DMS53 treated with DMSO at 0.1 percent for 48 hours (cell line): ENCODE data around the gene CFAP210.
"Not testable (repeated sequence)": the region's sequence is repeated elsewhere in the genome, so short reads cannot be mapped to it uniquely, and the experiment has no call there.

Source experiments
- DNase-seq: peaks from one replicate; lab custom pipeline; 2025; ENCODE audit not compliant: unreplicated experiment; lab: John Stamatoyannopoulos, UW

The CFAP210 gene

GRCh38 chr2:169623235-169623634 is 71.0 kb downstream of the CFAP210 start:
- DNase-seq: no peak

DNA sequence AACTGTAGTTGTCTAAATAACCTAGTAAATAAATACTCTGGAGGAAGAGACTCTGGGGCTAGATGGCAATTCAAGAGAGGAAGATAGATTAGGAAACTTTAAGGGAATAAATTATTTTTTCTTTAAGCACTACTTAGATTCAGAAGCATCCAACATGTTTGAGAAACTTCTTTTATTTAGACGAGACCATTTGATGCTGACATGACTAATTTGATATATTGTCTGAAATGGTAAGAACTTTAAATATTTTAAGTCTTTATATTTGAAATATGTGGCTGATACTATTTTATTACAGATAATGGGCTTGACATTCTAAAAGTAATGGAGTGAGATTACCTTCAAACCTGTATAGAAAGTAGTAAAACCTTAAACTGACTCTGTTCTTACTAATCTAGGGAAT is 73.7 kb downstream of the CFAP210 start:
- DNase-seq: no peak

GRCh38 chr2:169619946-169620345 is 74.3 kb downstream of the CFAP210 start:
- no peak for DNase-seq

DNA sequence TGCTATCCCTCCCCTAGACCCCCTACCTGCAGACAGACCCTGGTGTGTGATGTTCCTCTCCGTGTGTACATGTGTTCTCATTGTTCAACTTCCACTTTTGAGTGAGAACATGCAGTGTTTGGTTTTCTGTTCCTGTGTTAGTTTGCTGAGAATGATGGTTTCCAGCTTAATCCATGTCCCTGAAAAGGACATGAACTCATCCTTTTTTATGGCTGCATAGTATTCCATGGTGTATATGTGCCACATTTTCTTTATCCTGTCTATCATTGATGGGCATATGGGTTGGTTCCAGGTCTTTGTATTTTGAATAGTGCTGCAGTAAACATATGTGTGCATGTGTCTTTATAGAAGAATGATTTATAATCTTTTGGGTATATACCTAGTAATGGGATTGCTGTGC is 78.2 kb downstream of the CFAP210 start:
- DNase-seq: not testable (repeated sequence)

- DNase-seq: no peak
Observed at GRCh38 chr2:169613876-169614275, 80.3 kb downstream of the CFAP210 start.

DNA sequence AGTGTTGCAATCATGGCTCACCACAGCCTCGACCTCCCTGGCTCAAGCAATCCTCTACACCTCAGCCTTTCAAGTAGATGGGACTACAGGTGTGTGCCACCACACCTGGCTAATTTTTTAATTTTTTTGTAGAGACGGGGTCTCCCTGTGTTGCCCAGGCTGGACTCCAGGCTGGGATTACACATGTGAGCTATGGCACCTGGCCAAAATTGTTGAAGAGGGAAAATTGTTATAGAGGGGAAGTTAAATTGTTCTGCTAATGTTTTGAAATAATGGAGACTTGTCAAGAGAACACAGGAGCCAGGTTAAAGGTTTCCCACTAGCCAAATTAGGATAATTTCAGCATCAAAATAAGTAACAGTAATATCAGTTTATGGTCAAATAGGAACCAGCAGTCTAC is 84.9 kb downstream of the CFAP210 start:
- no peak for DNase-seq

DNA sequence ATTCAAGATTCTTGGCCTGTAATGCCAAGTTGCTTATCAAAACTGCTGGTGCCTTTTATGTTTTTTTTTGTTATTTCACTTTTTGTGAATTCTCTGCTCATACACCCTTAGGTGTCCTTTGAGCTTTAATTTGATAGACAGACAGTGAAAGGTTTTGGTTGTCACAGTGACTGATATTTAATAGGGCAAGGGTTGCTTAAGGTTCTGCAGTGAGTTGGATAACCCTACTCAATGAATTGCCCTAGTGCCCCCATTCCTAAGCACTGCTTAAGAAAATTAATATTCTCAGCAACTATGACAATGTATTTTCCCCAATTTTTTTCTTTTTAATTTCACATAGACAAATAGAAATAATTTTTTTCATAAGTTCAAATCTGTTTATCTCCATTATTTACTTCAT is 94.6 kb downstream of the CFAP210 start:
- DNase-seq: no peak

DNA sequence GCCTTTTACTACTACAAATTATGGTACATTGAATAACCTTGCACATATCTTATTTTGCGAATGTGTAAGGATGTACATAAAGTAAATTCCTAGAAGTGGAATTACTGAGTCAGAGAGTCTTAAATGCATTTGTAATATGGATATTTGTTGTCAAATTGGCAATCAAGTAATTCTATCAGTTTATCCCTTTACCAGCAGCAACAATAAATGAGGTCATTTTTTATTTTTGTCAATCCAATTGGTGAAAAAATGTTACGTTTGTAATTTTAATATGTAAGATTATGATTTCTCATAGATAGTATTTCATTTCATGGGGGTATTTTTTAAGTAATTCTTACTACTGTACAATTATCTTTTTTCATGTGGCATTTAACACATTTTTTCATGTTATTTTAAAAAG is 95.2 kb downstream of the CFAP210 start:
- no peak for DNase-seq

- DNase-seq: not testable (repeated sequence)
Observed at GRCh38 chr2:169596546-169596945, 97.7 kb downstream of the CFAP210 start.
